ENCODE measurements around the gene CDK6. TPM values are rescaled to one million over a fixed set of nuclear protein-coding genes. Genes with fewer than 3 reads are reported as not detected.
"Not testable (repeated sequence)": the region's sequence is repeated elsewhere in the genome, so short reads cannot be mapped to it uniquely, and the experiment has no call there.

CDK6 gene
- total RNA-seq, 1 donor = 45.6 TPM

DNA sequence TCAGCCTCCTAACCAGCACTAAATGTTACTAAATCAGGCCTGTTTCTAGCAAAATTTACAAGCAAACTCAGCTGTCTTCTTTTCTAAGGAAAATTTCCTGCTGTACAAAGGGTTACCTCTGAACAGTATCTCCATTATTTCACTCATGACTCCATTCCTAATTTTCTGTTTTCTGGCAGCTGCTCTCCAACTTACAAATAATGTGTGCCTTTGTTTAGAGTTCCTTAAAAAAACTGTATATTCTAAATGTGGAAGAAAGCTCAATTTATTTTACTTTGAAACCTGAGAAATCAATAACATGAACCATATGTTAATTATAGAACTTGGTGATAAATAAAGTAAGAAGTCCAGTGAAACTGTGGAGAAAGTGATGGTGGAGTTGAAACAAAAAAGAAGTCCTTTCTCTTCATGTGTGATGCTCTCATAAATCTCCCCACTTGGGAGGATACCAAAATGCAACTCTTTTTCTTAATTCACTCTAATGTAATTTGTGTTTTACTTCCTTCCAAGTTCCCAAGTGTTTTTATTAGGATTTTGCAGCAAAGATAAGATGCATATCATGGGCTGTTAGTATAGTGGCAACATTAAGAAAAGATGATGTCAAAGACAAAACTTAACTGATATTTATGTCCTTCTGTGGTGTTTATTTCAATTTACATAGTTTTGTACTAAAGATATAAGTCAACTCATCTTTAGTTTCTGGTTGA is 74.8 kb downstream of the CDK6 start:
- no peak for TF ChIP-seq CTCF (IDR thresholded peaks at IDR 0.05; ENCODE audit: extremely low read depth, low read depth, low read length)
- peaks cover 70% of the 10 kb centered on the region for H3K79me2 ChIP-seq (ENCODE audit: insufficient read depth, low read length)
- peaks cover 47% of the 10 kb centered on the region for H3K4me1 ChIP-seq (ENCODE audit: insufficient read depth, low read length)
- H2AFZ ChIP-seq (ENCODE audit: low read length) = no peak overlapping the region
- no peak for DNase-seq (ENCODE audit: insufficient read length, low spot score, missing footprints)
- peak overlapping the region; percentile 57 for H3K27ac ChIP-seq (ENCODE audit: low read depth, low read length)
- H3K4me3 ChIP-seq (ENCODE audit: insufficient read depth, low read length) = no peak overlapping the region
- H3K27me3 ChIP-seq (ENCODE audit: insufficient read depth, low read length) = no peaks in the 10 kb centered on the region
- H3K36me3 ChIP-seq (ENCODE audit: insufficient read depth, low read length) = no peaks in the 10 kb centered on the region
- no peak overlapping the region for H3K4me2 ChIP-seq (ENCODE audit: insufficient read depth, low read length)
- H3K9me3 ChIP-seq (ENCODE audit: low read depth, low read length) = no peaks in the 10 kb centered on the region
- no peaks in the 10 kb centered on the region for H4K20me1 ChIP-seq (ENCODE audit: insufficient read depth, low read length)

- no peaks in the 10 kb centered on the region for H3K36me3 ChIP-seq (ENCODE audit: insufficient read depth, low read length)
Observed at GRCh38 chr7:92758796-92759431, 77.5 kb downstream of the CDK6 start.

DNA sequence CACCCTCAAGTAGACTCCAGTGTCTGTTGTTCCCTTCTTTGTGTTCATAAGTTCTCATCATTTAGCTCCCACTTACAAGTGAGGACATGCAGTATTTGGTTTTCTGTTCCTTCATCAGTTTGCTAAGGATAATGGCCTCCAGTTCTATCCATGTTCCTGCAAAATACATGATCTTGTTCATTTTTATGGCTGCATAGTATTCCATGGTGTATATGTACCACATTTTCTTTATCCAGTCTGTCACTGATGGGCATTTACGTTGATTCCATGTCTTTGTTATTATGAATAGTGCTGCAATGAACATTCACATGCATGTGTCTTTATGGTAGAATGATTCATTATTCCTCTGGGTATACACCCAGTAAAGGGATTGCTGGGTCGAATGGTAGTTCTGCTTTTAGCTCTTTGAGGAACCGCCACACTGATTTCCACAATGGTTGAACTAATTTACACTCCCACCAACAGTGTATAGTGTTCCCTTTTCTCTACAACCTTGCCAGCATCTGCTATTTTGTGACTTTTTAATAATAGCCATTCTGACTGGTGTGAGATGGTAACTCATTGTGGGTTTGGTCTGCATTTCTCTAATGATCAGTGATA is 79.0 kb downstream of the CDK6 start:
- not testable (repeated sequence) for H2AFZ ChIP-seq (ENCODE audit: low read length); DNase-seq (ENCODE audit: insufficient read length, low spot score, missing footprints); H3K27me3 ChIP-seq (ENCODE audit: insufficient read depth, low read length); H3K9me3 ChIP-seq (ENCODE audit: low read depth, low read length); H4K20me1 ChIP-seq (ENCODE audit: insufficient read depth, low read length); H3K36me3 ChIP-seq (ENCODE audit: insufficient read depth, low read length); H3K27ac ChIP-seq (ENCODE audit: low read depth, low read length); H3K4me3 ChIP-seq (ENCODE audit: insufficient read depth, low read length); H3K4me2 ChIP-seq (ENCODE audit: insufficient read depth, low read length)
- Histone ChIP-seq H3K4me1 (ENCODE audit: insufficient read depth, low read length) (peaks cover 20% of the 10 kb centered on the region), H3K79me2 (ENCODE audit: insufficient read depth, low read length) (peaks cover 77% of the 10 kb centered on the region)

More at GRCh38 chr7:92758796-92759431, 77.5 kb downstream of the CDK6 start:
- no peak for DNase-seq (ENCODE audit: insufficient read length, low spot score, missing footprints)
- Histone ChIP-seq H3K4me2 (ENCODE audit: insufficient read depth, low read length) (no peak overlapping the region), H3K4me3 (ENCODE audit: insufficient read depth, low read length) (no peak overlapping the region), H3K27me3 (ENCODE audit: insufficient read depth, low read length) (no peaks in the 10 kb centered on the region), H4K20me1 (ENCODE audit: insufficient read depth, low read length) (no peaks in the 10 kb centered on the region), H2AFZ (ENCODE audit: low read length) (no peak overlapping the region), H3K79me2 (ENCODE audit: insufficient read depth, low read length) (peaks cover 75% of the 10 kb centered on the region), H3K4me1 (ENCODE audit: insufficient read depth, low read length) (peaks cover 24% of the 10 kb centered on the region), H3K9me3 (ENCODE audit: low read depth, low read length) (no peaks in the 10 kb centered on the region), H3K27ac (ENCODE audit: low read depth, low read length) (no peak overlapping the region)
- TF ChIP-seq CTCF (IDR thresholded peaks at IDR 0.05; ENCODE audit: extremely low read depth, low read depth, low read length) = no peak

- Histone ChIP-seq H3K79me2 (ENCODE audit: insufficient read depth, low read length) (peaks cover 70% of the 10 kb centered on the region), H3K27ac (ENCODE audit: low read depth, low read length) (no peak overlapping the region)
Observed at GRCh38 chr7:92755680-92756079, 80.7 kb downstream of the CDK6 start.

More at GRCh38 chr7:92755680-92756079, 80.7 kb downstream of the CDK6 start:
- no peaks in the 10 kb centered on the region for H3K36me3 ChIP-seq (ENCODE audit: insufficient read depth, low read length)
- no peak for DNase-seq (ENCODE audit: insufficient read length, low spot score, missing footprints)
- H3K9me3 ChIP-seq (ENCODE audit: low read depth, low read length) = no peaks in the 10 kb centered on the region
- H3K4me1 ChIP-seq (ENCODE audit: insufficient read depth, low read length) = peaks cover 26% of the 10 kb centered on the region
- no peaks in the 10 kb centered on the region for H4K20me1 ChIP-seq (ENCODE audit: insufficient read depth, low read length)
- TF ChIP-seq CTCF (IDR thresholded peaks at IDR 0.05; ENCODE audit: extremely low read depth, low read depth, low read length) = no peak
- no peak overlapping the region for H3K4me2 ChIP-seq (ENCODE audit: insufficient read depth, low read length)
- no peak overlapping the region for H2AFZ ChIP-seq (ENCODE audit: low read length)
- H3K27me3 ChIP-seq (ENCODE audit: insufficient read depth, low read length) = no peaks in the 10 kb centered on the region
- no peak overlapping the region for H3K4me3 ChIP-seq (ENCODE audit: insufficient read depth, low read length)
